GM21723 (cell line): ENCODE measurements around the gene GPSM1.

Experiments
- ATAC-seq: cut with Tn5 transposase; IDR thresholded peaks from one replicate; pipeline ENCODE4 v1.9.1; 2021; ENCODE audit warnings: mild to moderate bottlenecking, moderate library complexity; ENCODE audit not compliant: unreplicated experiment

GPSM1 gene

GRCh38 chr9:136290508-136291000, 36.8 kb upstream of the GPSM1 start:
- no peak for ATAC-seq

- no peak for ATAC-seq
Measured at GRCh38 chr9:136291306-136292025, 35.9 kb upstream of the GPSM1 start.

- no peak for ATAC-seq
Measured at GRCh38 chr9:136292026-136292538, 35.3 kb upstream of the GPSM1 start.

GRCh38 chr9:136292591-136293448, 34.5 kb upstream of the GPSM1 start:
- ATAC-seq = no peak

- no peak for ATAC-seq
Measured at GRCh38 chr9:136293476-136294077, 33.8 kb upstream of the GPSM1 start.

GRCh38 chr9:136294437-136294836, 32.9 kb upstream of the GPSM1 start:
- no peak for ATAC-seq

GRCh38 chr9:136295055-136295454, 32.3 kb upstream of the GPSM1 start:
- ATAC-seq = no peak

GRCh38 chr9:136295542-136296433, 31.6 kb upstream of the GPSM1 start:
- no peak for ATAC-seq

- ATAC-seq = no peak
Measured at GRCh38 chr9:136296434-136297015, 30.8 kb upstream of the GPSM1 start.

- ATAC-seq = no peak
Measured at GRCh38 chr9:136297016-136297691, 30.2 kb upstream of the GPSM1 start.

- ATAC-seq = no peak
Measured at GRCh38 chr9:136297766-136298735, 29.3 kb upstream of the GPSM1 start.

GRCh38 chr9:136299116-136299515, 28.2 kb upstream of the GPSM1 start:
- no peak for ATAC-seq

GRCh38 chr9:136299541-136299940, 27.8 kb upstream of the GPSM1 start:
- no peak for ATAC-seq

GRCh38 chr9:136300016-136300545, 27.3 kb upstream of the GPSM1 start:
- ATAC-seq = no peak

GRCh38 chr9:136300866-136301265, 26.5 kb upstream of the GPSM1 start:
- ATAC-seq = no peak

- no peak for ATAC-seq
Measured at GRCh38 chr9:136302527-136302926, 24.8 kb upstream of the GPSM1 start.

GRCh38 chr9:136303066-136303824, 24.1 kb upstream of the GPSM1 start:
- ATAC-seq = no peak
